ENCODE measurements around the gene GSX2.
"Not testable (repeated sequence)": the region's sequence is repeated elsewhere in the genome, so short reads cannot be mapped to it uniquely, and the experiment has no call there.

Gene GSX2

DNA sequence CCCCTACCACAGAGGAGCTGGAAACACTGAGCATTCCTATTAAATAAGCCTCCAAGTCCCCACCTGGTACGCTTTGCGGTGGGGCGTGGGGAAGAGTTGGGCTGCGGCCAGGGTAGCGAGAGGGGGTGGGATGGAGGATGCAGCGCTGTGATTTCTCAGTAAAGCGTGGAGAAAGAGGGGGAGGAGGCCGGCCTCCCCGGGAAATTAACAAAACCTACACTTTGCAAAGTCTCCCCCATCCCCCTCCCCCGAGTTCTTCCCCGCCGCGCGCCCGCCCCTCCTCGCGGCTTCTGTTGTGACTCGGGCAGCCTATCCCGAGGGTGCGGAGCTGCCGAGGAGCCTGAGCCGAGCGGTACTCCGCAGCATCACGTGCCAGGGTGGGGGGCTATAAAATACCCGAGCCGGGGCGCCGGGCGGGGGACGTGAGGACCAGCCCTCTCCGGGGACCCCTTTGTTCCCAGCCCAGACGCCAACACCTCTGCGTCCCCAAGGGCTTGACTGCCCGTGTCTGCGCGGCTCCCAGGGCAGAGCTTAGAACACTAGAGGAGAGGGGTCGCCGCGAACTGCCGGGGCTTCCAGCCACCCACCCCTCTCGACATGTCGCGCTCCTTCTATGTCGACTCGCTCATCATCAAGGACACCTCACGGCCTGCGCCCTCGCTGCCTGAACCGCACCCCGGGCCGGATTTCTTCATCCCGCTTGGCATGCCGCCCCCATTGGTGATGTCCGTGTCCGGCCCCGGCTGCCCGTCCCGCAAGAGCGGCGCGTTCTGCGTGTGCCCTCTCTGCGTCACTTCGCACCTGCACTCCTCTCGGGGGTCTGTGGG, at the start of gene GSX2:
TSS of gene GSX2 (plus strand) at position 416 of the 827 bp plus-strand sequence. CDS start at position 598, 182 bp downstream.
- no peak for DNase-seq (ENCODE audit: low read depth in 3 of 3, low spot score in 1 of 3)

DNA sequence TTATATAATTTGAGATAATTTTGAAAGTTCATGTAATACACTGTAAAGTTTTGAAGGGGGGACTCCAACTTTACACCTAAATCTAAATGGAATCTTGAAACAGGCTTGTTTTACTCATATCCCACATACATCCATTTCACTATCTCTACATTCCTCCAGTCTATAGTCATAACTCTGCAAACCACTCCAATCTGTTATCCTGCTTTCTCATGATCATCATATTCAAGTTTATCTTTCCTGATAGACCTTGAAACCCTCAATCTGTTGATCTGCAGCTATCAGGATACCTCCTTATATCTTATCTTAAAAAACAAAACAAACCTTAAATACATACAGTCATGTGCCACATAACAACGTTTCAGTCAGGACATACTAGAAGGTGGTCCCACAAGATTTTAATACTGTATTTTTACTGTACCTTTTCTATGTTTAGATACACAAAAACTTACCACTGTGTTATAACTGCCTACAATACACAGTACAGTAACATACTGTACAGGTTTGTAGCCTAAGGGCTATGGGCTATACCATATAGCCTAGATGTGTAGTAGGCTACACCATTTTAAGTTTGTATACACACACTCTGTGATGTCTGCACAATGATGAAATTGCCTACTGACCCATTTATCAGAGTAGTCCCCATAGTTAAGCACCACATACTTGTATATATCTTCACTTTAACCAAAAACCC, 49.6 kb upstream of the GSX2 start:
- no peak for DNase-seq (ENCODE audit: low read depth in 3 of 3, low spot score in 1 of 3)

DNA sequence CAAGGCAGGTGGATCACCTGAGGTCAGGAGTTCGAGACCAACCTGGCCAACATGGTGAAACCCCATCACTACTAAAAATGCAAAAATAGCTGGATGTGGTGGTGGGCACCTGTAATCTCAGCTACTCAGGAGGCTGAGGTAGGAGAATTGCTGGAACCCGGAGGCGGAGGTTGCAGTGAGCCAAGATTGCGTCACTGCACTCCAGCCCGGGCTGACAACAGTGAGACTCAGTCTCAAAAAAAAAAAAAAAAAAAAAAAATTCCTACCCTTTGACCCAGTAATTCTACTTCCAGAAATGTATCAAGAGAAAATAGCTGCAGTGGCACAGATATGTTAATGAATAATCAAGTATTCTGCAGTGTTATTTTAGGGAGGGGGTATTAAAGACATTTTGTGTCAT, 46.6 kb upstream of the GSX2 start:
- DNase-seq (ENCODE audit: low read depth in 3 of 3, low spot score in 1 of 3): not testable (repeated sequence)

GRCh38 chr4:54054501-54054900, 45.5 kb upstream of the GSX2 start:
- DNase-seq (ENCODE audit: low read depth in 3 of 3, low spot score in 1 of 3): no peak

GRCh38 chr4:54055494-54055893, 44.5 kb upstream of the GSX2 start:
- no peak for DNase-seq (ENCODE audit: low read depth in 3 of 3, low spot score in 1 of 3)

DNA sequence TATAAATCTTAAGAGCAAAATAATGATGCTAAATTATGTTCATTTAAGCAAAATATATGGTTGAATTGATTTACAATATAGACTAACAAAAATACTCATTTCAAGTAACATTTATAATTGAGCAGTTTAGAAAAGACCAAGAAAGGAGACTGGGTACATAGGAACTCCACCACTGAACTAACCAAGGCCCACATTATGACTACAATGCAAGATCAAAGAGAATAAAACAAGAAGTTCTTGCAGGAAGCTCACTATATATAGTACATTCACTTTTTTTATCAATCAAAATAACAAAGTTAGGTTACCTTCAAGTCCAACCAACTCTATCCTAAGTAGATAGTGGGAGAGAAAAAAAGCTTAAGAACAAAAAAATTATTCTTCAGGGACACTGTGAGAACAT, 43.6 kb upstream of the GSX2 start:
- no peak for DNase-seq (ENCODE audit: low read depth in 3 of 3, low spot score in 1 of 3)

GRCh38 chr4:54058171-54058570, 41.8 kb upstream of the GSX2 start:
- no peak for DNase-seq (ENCODE audit: low read depth in 3 of 3, low spot score in 1 of 3)

GRCh38 chr4:54060116-54060515, 39.8 kb upstream of the GSX2 start:
- DNase-seq (ENCODE audit: low read depth in 3 of 3, low spot score in 1 of 3): no peak

- no peak for DNase-seq (ENCODE audit: low read depth in 3 of 3, low spot score in 1 of 3)
Measured at GRCh38 chr4:54061067-54061466, 38.9 kb upstream of the GSX2 start.

GRCh38 chr4:54061873-54062272, 38.1 kb upstream of the GSX2 start:
- DNase-seq (ENCODE audit: low read depth in 3 of 3, low spot score in 1 of 3): no peak

GRCh38 chr4:54062392-54062791, 37.6 kb upstream of the GSX2 start:
- no peak for DNase-seq (ENCODE audit: low read depth in 3 of 3, low spot score in 1 of 3)

DNA sequence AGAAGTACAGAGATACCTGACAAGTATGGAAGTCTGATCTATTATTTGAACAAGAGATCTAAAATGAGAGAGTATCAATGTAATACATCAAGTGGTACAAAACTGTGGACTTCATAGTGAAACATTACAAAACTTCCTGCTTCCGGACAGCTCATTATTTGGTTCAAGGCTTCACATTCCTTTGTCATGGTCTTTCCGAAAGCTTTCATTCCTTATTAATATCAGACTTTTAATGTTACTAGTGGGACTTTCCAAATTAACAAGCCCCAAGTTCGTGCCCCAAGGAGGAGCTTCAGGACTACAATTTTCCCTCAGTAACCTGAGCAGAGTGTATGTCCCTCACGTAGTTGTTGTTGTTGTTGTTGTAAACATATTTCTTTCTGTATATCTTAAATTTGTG, 36.7 kb upstream of the GSX2 start:
- no peak for DNase-seq (ENCODE audit: low read depth in 3 of 3, low spot score in 1 of 3)

DNA sequence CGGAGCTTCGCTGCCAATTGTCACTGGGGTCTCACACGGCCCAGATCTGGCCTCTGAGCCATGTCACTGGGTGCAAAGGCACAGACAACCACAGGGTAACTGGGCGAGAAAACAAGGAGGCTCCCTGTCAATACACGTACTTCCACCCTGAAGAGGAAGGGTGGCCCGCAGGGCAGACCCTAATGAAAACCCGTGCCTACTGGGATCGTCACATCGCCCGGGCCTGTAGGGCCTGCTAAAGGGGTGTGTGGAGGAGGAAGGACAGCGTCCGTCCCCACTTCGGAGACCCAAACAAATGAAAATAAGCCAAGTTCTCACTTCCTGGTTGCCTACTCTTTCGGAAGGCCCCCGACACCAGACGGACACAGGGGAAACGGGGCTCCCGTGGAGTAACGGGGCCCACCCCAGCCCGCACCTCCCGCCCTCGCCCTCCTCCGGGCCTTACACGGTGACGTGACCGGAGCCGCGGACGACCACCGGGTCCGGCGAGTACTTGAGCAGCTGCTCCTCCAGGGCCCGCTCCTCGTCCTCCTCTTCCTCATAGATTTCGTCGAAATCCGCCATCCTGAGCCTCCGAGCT, 36.1 kb upstream of the GSX2 start:
- peak in 2 of 3 donors; percentile 1 to 7 for DNase-seq (ENCODE audit: low read depth in 3 of 3, low spot score in 1 of 3)

GRCh38 chr4:54064317-54065111, 35.4 kb upstream of the GSX2 start, which contains the start of gene CHIC2:
Gene CHIC2, minus strand, starts transcription at chr4:54064605. Its CDS starts 305 bp downstream, at chr4:54064300.
- DNase-seq (ENCODE audit: low read depth in 3 of 3, low spot score in 1 of 3): peak; percentile 93 to 94 (median 94)

DNA sequence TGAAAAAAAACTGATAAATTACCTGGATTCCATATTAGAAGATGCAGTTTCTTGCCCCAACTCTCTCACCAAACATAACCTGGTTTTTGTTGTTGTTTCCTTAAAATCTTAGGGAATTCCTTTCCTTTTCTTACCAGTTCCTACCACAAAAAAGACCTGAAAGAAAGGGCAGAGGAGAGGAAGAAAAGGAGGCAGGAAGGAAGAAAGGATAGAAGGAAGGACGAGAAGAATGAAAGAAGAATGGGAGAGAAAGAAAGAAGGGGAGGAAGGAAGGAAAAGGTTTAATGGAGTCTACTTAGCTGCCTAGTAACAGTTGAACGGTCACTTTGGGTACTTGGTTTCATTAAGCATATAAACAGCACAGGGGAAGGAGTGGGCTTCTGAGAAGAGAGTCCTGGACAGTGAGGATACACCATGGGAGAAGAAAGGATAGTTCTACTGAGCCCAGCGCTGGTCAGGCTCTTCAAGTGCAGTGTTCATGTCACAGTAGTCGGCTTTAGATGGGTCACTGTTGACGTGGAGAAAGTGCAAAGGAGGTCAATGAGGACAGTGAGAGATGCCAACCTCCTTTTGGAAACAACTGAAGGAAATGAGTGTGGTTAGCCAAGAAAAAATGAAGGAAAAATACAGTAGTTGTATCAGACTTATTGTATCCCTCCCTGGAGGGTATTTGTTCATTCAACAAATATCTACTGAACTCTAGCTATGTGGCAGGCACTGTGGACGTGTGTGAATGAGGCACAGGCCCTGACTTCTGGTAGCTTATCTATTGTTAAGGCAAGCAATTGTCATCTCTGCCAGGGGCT, 34.5 kb upstream of the GSX2 start:
- no peak for DNase-seq (ENCODE audit: low read depth in 3 of 3, low spot score in 1 of 3)

GRCh38 chr4:54066088-54066415, 33.9 kb upstream of the GSX2 start:
- DNase-seq (ENCODE audit: low read depth in 3 of 3, low spot score in 1 of 3): no peak

GRCh38 chr4:54066718-54067129, 33.2 kb upstream of the GSX2 start:
- no peak for DNase-seq (ENCODE audit: low read depth in 3 of 3, low spot score in 1 of 3)

DNA sequence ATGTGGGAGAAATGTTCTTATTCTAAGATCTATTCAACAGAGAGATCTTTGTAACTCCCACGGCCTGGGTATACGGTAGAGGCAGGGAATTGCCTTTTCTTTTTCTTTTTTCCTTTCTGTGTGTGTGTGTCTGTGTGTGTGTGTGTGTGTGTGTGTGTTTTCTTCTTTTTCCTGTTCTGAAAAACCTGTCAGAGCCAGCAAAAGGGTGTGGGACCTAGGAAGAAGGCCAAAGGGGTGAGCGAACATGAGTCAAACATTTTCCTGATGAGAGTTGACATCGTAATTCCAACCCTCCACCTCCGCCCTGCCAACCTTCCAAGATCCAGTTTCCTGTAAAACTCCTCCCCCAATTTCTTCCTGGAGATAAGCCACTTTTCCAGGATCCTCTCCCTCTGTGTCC, 32.8 kb upstream of the GSX2 start:
- no peak for DNase-seq (ENCODE audit: low read depth in 3 of 3, low spot score in 1 of 3)

- no peak for DNase-seq (ENCODE audit: low read depth in 3 of 3, low spot score in 1 of 3)
Measured at GRCh38 chr4:54073271-54073880, 26.6 kb upstream of the GSX2 start.

DNA sequence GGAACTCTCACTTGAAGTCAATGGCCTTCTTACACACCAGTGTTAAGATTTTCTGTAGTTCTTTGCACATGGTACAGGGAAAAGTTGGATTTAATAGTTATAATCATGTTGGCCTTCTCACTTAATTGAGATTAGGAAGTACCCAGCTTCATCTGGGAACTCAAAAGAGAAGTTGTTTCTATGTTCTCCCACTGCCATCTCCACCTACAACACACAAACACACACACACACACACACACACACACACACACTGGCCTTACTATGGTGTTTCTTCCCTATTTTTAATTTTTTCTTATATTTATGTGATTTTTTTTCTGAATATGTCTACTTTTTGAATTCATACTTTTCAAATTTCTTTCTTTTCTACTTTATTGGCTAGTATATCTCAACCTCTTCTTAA, 25.6 kb upstream of the GSX2 start:
- DNase-seq (ENCODE audit: low read depth in 3 of 3, low spot score in 1 of 3): no peak

Data from stimulated activated CD4-positive, alpha-beta T cell treated with anti-CD3 and anti-CD28 coated beads, TNF-alpha, amount 100 ng/mL, for 1 hour (primary cell).